GM12891 (cell line): ENCODE results near the gene SH2D6.

Experiments
- PAX5 ChIP-seq: IDR thresholded peaks from 2 replicates; pipeline ENCODE4 v1.6.1; 2011; ENCODE audit warnings: low read length, moderate library complexity, mild to moderate bottlenecking; ENCODE audit not compliant: insufficient read depth, severe bottlenecking
- POLR2A ChIP-seq: IDR thresholded peaks from 2 replicates; pipeline ENCODE4 v1.6.1; 2011; ENCODE audit warnings: low read depth, low read length, control low read depth
- POLR2AphosphoS5 ChIP-seq: IDR thresholded peaks from 2 replicates; pipeline ENCODE4 v1.6.1; 2011; ENCODE audit warnings: low read depth, low read length, control low read depth
- POU2F2 ChIP-seq: IDR thresholded peaks from 2 replicates; pipeline ENCODE4 v1.6.1; 2011; ENCODE audit warnings: low read depth, mild to moderate bottlenecking, control low read depth, low read length, moderate library complexity
- SPI1 ChIP-seq: IDR thresholded peaks from 2 replicates; pipeline ENCODE4 v1.6.1; 2011; ENCODE audit warnings: low read depth, low read length, control low read depth
- TAF1 ChIP-seq: IDR thresholded peaks from 2 replicates; pipeline ENCODE4 v1.6.1; 2011; ENCODE audit warnings: low read depth, low read length, control low read depth

- TF ChIP-seq POLR2AphosphoS5 = no peak
- TF ChIP-seq TAF1 = no peak
- TF ChIP-seq POLR2A = no peak
- TF ChIP-seq PAX5 = no peak
- TF ChIP-seq POU2F2 = no peak
- no peak for TF ChIP-seq SPI1
These were observed 8.9 kb downstream of the SH2D6 start for GRCh38 chr2:85427300-85427835.
